Colon (tissue), 2 donors: ENCODE data around the gene MTARC1.

ENCODE experiments used
- FAIRE-seq: peaks from 2 replicates; lab custom pipeline; 2012; peaks lifted over from hg19 to GRCh38; lab: Jason Lieb, UNC
- donor health status: control.
- donor health status: control.

The MTARC1 gene

DNA sequence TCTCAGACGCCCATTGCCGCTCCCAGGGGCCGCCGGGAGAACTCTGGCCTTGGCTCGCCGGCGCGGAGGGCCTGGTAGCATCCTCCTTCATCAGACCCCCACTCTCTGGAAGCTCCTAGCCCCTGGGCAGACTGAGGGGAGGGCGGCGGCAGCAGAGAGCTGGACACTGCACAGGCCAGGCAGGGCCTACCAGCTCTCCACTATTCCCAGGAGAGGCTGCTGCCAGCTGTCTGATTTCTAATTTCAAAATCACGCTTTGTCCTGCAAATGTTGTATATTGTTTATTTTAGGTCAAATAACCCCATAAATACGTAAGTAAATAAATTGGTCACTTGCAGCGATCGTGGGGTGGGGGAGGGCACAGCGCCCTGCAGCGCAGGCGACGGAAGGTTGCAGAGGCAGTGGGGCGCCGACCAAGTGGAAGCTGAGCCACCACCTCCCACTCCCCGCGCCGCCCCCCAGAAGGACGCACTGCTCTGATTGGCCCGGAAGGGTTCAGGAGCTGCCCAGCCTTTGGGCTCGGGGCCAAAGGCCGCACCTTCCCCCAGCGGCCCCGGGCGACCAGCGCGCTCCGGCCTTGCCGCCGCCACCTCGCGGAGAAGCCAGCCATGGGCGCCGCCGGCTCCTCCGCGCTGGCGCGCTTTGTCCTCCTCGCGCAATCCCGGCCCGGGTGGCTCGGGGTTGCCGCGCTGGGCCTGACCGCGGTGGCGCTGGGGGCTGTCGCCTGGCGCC lies at the start of gene MTARC1:
TSS of gene MTARC1 (plus strand) at position 577 of the 732 bp plus-strand sequence. CDS start at position 609, 32 bp downstream.
- FAIRE-seq: no peak

DNA sequence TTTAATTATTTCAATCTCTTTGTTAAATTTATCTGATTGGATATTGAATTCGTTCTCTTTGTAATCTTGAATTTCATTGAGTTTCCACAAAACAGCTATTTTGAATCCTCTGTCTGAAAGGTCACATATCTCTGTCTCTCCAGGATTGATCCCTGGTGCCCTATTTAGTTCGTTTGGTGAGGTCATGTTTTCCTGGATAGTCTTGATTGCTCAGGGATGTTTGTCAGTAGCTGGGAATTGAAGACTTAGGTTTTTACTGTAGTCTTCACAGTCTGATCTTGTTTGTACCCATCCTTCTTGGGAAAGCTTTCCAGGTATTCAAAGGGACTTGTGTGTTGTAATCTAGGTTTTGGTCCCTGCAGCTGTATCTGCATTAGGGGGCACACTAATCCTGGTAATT lies 45.4 kb upstream of the MTARC1 start:
- no peak for FAIRE-seq

DNA sequence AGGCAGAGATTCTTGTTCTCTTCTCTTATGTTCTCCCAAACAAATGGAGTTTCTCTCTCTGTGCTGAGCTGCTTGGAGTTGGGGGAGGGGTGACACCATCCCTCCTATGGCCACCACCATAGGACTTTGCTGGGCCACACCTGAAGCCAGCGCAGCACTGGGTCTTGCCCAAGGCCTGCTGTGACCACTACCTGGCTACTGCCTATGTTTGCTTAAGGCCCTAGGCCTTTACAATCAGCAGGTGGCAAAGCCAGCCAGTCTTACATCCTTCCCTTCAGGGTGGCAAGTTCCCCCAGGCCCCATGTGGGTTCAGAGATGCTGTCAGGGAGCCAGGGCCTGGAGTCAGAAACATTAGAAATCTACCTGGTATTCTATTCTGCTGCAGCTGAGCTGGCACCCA lies 44.9 kb upstream of the MTARC1 start:
- no peak for FAIRE-seq

DNA sequence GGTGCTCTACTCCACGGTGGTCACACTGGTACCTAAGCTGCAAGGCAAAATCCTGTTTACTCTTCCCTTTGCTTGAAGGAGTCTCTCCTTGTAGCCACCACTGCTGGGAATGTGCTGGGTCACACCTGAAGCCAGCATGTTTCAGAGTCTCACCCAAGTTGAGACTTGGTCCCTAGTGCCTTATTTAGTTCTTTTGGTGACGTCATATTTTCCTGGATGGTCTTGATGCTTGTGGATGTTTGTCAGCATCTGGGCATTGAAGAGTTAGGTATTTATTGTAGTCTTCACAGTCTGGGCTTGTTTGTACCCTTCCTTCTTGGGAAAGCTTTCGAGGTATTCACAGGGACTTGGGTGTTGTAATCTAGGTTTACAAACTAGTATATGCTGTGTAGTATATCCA lies 44.2 kb upstream of the MTARC1 start:
- FAIRE-seq: no peak

DNA sequence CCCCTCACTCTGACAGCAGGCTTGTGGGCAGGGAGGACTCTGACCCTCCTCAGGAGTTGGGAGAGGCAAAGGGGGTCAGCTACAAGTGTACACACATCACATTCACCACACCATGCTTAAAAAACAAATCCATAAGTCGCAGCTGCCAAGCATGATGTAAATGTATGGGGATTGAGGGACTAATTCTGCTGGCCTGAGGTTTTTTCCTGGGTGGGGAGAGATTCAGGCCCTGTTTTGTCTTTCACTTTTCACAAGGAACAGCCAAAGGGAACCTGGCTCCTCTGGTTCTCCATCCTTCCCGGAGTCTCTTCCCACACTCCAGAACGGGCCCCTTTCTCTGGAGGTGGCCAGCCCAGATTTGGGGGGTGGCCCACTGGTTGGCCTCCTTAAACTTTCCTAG lies 39.9 kb upstream of the MTARC1 start:
- FAIRE-seq: no peak

DNA sequence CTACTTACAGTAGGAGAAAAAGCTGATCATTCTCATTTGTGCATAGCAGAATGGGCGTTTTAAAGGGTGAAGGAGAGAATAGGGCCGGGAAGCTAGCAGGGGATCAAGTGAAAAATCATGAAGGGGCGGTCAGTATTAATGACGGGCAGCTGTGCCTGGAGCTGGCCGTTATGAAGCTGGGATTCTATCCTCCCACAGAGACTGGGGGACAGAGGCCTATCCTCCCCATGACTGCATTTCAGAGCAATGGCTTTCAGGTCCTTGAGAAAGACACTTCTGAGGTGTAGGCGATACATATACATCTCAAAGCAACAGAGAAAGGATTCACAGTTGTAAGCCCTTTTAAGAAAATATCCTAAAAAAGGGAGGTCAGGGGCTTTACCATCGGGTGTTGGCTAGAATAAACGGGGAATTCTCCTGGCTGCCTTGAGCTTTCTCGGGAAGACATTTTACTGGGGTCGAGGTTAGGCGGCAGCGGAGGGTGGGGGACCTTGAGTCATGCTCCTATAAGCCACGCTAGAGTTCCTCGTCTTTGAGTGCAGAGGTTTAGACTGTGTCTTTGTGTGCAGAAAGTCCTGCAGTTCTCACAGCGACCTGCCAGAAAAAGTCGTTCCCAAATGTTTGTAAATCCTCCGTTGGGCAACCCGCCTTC lies 39.1 kb upstream of the MTARC1 start:
- no peak for FAIRE-seq

DNA sequence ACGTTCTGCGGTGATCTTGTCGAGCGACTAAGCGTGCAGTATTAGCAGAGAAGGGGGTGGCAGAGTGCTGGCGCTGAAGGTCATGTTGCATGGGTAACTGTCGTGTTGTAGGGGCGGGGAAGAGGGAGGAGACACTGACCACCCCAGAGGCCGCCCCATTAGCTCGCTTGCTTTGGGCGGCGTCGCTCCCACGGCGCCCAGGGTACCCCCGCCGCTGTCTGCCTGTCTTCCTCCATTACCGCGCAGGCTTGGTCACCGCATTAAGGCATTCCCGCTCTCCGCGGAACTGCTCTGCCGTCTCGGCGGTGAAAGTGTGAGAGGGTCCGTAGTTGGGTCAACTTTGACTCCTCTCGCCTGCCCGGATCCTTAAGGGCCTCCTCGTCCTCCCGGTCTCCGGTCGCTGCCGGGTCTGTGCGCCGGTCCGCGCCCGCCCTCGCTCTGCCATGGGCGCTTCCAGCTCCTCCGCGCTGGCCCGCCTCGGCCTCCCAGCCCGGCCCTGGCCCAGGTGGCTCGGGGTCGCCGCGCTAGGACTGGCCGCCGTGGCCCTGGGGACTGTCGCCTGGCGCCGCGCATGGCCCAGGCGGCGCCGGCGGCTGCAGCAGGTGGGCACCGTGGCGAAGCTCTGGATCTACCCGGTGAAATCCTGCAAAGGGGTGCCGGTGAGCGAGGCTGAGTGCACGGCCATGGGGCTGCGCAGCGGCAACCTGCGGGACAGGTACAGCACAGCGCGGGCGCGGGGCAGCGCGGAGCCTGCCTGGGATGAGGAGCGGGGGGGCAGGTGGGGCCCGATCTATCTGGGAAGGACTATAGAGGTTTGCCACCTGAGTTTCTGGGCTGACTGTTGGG lies 38.4 kb upstream of the MTARC1 start, which contains the start of gene MTARC2:
TSS of gene MTARC2 (plus strand) at position 234 of the 846 bp plus-strand sequence. CDS start at position 444, 210 bp downstream.
- FAIRE-seq: no peak

DNA sequence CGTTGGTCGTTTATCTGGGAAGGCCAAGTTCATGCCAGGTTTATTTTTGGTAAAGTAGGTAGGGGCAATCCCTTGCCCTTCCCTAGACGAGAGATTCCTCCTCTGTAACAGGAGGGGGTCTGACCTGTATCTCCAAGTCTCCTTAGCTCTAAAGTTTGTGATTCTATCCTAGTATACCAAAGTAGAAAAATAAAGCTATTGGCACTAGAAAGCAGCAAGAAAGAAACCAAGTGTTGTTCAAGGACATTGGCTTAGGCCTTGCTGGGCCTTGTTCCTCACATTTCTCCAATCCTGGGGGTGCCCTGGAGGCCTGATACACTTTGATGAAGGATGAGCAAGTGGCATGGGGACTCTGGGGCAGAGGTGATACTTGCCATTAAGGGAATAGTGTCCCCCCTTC lies 37.8 kb upstream of the MTARC1 start:
- no peak for FAIRE-seq

DNA sequence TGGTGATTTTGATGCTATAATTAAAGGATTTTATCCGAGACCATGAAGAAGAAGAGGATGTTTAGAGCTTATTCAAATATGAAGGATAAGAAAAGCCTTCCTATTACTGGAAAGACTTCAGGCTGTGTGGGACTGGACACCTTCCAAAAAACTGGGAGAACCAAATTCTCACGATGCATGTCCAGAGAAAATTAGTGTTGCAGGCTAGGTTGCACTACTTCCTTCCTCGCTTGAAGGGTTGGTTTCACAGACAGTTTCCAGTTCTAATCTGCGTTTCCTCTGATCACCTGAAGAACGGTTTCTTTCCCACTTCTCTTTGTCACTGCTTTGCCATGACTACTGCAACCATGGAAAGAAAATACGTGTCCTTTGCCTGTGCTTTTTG lies 36.6 kb upstream of the MTARC1 start:
- FAIRE-seq: no peak

DNA sequence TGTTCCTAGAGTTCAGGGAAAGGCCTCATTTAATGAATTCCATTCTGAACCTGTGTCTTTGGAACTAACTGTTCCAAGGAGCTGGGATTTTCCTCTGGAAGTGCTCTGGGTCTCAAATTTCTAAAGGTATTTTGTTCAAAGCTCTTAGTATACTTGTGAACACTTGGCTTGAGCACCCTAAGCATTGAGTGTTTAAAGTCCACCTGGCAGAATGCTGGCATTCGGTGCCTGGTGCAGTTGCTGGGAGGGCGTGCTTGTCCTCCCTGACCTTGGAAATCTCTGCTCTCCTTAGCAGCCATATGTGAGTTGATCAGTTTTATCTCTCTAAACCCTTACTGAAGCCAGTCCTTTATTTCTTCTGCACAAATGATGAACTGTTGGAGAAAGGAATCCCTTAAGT lies 35.6 kb upstream of the MTARC1 start:
- no peak for FAIRE-seq

DNA sequence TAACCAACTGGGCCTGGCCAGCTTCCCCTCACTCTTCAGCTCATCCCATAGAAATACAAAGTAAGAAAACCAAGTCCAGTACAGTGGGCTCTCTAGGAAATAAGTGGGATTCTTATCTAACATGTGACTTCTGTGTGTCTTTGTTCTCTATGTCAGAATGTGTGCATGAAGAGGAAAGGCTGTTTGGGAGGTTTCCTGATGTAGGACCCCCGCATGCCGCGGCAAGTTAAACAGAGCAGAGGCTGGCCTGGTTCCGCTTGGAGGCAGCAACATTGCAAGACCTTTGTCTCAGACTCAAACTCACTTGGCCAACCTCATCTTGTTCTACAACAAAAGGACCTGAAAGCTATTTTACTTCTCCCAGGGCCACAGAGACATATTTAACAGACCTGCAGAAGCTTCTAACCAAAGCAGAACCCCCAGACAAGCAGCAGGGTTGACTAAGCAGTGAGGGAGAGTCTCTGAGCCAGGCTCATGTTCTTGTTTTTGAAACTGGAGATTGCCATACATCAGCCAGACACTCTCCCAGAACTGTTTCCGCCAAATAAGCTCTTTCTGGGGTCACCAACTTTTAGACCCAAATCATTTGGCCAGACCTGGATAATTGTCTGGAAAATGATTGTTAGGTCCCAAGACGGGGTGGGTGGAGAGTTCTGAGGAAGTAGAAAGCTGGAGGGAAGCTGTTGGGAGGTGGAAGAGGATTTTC lies 32.3 kb upstream of the MTARC1 start:
- FAIRE-seq: no peak

DNA sequence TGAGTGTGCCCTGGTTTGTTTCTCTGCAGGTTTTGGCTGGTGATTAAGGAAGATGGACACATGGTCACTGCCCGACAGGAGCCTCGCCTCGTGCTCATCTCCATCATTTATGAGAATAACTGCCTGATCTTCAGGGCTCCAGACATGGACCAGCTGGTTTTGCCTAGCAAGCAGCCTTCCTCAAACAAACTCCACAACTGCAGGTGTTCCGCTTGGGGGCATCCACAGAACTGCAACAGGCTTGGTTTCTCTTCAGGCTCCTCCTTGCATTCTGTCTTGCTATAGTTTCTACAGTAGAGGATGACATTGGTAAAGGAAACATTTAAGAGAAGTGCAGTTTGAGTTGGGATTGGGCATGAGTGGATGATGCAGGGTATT lies 31.8 kb upstream of the MTARC1 start:
- no peak for FAIRE-seq

DNA sequence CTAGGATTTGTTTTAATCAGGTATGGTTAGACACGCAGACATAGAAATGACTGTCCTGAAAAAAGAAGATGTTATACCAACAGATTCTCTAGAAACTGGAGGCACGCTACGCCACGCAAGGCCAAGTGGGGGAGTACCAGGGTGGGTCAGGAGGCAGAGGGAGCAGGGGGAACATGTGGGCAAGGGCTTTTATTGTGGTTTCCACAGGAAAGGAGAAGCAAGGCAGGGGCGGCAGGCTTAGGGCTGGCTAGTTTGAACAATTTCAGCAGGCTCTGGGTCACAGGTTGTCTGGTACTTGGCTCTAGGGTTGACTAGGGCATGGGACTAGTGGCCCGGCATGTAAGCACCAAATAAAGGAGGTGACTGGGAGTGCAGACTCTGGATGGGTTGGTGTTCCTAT lies 31.4 kb upstream of the MTARC1 start:
- FAIRE-seq: no peak

DNA sequence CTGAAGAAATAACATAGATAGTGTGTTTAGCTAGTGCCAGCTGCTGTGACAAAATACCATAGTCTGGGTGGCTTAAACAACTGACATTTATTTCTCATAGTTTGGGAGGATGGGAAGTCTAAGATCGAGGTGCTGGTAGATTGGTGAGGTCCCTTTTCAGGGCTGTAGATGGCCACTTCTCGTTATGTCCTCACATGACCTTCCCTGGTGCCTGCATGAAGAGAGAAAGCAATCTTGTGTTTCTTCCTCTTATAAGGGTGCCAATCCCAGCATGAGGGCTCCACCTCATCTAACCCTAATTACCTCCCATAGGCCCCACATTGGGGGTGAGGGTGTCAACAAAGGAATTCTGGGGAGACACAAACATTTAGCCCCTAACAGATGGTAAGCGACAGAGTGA lies 29.3 kb upstream of the MTARC1 start:
- no peak for FAIRE-seq

DNA sequence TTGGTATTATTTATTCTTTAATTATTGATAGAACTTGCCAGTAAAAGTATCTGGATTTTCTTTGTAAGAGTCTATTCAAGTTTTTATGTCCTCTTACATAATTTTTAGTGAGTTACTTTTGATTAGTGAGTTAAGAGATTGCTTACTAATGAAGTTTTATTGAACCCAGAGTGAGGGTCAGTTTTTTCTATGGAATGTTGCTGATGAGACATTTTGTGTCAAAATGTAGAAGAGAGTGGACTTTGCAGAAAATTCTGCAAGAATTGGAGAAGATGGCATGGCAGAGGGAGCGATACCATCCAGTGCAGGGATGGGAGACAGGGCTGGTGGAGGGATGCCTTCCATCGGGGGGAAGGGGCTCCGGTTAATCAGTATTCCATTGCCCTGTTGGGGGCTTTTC lies 27.6 kb upstream of the MTARC1 start:
- no peak for FAIRE-seq

DNA sequence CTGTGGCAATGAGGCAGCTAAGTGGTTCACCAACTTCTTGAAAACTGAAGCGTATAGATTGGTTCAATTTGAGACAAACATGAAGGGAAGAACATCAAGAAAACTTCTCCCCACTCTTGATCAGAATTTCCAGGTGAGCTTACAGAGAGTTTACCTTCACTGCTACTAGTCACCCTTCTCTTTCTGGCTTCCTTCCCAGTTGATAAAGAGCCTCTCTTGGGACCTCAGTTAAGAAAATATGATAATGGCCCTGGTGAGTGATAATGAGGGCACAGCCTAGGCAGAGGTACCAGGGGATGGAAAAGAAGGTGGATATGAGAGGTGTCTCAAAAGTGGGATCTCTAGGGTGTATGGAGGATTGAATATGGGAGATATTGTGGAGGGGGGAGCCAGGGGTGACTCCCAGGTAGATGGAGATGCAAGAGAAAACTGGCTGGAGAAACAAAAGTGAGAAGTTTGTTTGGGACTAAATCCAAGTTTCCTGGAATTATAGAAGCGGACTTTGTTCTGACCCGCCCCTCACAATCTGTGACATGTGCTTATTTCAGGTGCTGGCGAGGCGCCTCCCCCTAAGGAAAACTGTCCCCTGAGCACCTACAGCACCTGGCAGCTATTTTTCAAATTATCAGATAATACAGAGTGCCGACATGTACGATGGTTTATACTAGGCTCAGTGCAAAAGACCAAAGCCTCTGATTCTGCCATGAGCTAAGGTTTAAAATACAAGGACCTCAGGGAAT lies 24.9 kb upstream of the MTARC1 start:
- FAIRE-seq: no peak

DNA sequence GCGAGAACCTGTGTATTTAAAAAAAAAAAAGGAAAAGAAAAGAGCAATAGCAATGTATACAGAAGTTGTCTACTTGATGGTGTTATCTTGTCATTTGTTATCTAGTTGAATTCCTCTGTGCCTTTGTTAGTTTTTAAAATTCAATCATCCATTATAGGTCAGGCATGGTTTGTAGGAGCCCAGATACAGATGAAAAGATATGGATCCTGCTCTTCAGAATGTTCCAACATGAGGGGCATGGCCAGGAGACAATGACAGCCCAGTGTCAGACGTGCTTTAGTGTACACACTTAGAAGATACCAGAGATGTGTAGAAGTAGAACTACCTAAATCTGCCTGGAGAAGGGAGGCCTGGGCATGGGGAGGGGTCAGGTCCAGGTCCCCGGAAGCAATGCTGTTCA lies 22.0 kb upstream of the MTARC1 start:
- FAIRE-seq: no peak

DNA sequence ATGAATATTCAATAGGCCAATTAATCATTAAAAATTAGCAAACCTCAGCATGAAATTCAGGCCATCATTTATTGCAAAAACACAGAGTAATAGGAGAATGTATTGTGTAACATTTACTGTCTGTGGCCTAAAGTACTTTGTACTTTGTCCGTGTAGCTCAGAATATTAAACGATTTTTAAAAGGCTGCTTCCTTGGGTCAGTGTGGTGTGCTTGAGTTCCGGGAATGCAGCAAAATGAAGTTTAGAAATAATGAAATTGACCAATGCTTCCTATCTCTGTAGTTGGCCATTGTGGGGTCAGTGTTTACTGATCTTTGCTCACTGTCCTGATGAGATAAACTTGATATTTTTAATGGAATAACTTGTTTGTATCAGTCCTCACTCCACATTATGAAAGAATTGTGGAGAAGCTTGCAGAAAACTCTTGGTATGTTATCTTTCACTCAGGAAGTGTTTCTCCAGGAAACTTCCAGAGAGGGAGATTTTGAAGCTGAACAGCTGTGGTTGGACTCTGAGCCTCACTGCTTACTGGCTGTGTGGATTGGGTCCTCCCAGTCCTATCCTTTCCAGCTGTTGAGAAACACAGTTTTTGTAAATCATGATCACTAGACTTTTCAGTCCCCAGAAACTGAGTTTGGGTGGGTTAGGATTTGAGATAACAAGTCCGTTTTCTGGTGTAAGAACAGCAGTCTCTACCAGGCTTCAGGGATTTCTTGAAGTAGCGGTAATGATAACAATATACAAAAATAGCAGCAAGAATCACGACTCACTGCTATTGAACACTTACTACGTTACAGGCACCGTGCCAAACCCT lies 19.2 kb upstream of the MTARC1 start:
- no peak for FAIRE-seq

DNA sequence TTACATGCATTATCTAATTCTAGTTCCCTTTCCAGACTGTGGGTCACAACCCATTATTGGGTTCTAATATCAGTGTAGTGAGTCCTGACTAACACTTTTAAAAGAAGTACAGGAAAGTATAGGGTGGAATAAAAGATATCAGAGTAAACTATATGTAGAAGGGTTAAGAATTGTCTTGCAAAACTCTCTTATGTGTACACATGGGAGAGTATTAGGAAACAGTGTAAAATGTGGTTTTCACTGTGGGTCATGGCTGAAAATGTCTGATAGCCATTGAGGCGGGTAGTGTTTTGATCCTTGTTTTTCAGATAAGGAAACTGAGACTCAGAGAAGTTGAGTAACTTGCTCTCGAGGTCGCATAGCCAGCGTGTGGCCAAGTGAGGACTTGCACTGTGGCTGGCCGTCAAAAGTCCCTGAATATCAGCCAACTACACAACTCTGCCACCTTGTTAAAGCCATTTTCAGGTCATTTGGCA lies 18.5 kb upstream of the MTARC1 start:
- FAIRE-seq: no peak

DNA sequence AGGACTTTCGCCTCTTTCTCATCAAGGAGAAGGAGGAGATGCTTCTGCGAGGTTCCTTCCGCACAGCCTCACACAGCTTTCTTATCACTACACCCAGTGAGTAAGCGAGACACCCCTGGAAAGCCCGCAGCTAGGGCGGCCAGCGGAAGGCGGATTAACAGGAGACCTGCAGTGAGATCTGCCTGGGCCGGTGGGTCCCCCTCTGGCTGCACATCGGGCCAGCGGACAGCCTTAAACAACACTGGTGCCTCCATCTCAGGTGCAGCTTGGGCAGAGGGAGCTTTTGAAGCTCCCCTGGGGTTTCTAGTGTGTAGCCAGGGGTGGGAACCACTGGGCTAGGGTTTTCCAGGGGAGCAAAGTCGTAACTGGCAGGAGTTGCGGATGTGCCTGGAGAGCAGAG lies 17.5 kb upstream of the MTARC1 start:
- no peak for FAIRE-seq
